Fibroblast of villous mesenchyme (primary cell): ENCODE data around the gene NXT2. TPM values are rescaled to one million over a fixed set of nuclear protein-coding genes. Genes with fewer than 3 reads are reported as not detected.

Experiments
- DNase-seq: peaks from one replicate; pipeline ENCODE4 v3.0.0-alpha.2; 2010; ENCODE audit warnings: low read depth
- H3K4me3 ChIP-seq: 2 replicates; pipeline ENCODE4 v1.5.1; 2011; ENCODE audit warnings: low read depth, mild to moderate bottlenecking, low read length
- total RNA-seq: library from RNA; depleted of rRNA; stranded (reverse); fragments of >200 nt; gene quantifications from 2 replicates; pipeline ENCODE4 v1.2.3, GENCODE V29; 2012
- TF ChIP-seq, protein P1 (sequence below): IDR thresholded peaks from 2 replicates; pipeline ENCODE4 v1.5.1; 2012; ENCODE audit warnings: low read depth, mild to moderate bottlenecking, low read length; ENCODE audit not compliant: insufficient read depth

The NXT2 gene
- 8.7 and 11.2 TPM in 2 replicates for total RNA-seq

DNA sequence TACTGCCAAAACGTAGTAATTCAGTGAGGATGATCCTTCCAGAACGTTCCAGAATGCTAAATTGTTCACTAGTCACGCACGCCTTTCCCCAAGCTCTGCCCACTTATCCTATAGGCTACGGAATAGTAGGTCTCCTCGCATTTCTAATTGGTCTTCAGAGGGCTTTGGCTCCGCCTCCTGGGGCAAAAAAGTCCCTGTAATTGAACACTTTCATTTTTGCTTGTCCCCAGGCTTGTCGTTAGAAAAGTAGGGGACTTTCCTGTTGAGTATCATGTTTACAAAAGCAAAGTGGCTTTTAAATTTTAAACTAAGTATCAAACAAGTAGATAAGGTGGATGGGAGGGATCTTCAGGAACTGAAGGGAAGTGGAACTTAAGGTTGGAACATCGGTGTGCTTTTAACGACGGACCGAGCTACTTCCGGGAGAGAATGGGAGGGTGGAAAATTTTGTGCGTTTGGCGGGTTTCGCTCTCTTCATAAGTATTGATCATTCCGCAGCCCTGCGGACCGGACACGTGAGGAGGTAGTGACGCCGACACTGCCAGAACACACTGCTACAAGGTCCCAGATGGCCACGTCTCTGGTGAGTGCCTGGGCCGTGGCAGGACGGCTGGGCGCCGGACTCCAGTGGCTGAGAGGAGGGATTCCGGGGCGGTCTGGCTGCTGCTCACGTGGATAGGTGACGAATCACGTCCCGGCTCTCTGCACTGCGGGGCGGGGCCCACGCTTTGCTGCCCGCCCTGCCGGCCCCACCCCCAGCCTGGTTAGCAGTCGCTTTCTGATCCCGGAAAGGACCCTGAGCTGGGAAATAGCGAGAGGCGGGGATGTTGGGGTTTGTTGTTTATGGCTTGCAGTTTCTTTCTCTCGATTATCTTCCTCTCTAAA is at the start of gene NXT2:
Gene NXT2, plus strand, starts transcription at position 406 of the 885 bp plus-strand sequence. Its CDS starts 163 bp downstream, at position 569.
- DNase-seq: peak; percentile 91
- TF ChIP-seq, protein P1, sequence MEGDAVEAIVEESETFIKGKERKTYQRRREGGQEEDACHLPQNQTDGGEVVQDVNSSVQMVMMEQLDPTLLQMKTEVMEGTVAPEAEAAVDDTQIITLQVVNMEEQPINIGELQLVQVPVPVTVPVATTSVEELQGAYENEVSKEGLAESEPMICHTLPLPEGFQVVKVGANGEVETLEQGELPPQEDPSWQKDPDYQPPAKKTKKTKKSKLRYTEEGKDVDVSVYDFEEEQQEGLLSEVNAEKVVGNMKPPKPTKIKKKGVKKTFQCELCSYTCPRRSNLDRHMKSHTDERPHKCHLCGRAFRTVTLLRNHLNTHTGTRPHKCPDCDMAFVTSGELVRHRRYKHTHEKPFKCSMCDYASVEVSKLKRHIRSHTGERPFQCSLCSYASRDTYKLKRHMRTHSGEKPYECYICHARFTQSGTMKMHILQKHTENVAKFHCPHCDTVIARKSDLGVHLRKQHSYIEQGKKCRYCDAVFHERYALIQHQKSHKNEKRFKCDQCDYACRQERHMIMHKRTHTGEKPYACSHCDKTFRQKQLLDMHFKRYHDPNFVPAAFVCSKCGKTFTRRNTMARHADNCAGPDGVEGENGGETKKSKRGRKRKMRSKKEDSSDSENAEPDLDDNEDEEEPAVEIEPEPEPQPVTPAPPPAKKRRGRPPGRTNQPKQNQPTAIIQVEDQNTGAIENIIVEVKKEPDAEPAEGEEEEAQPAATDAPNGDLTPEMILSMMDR: no peak
- peak within 1 kb of the TSS; percentile 73 for H3K4me3 ChIP-seq

DNA sequence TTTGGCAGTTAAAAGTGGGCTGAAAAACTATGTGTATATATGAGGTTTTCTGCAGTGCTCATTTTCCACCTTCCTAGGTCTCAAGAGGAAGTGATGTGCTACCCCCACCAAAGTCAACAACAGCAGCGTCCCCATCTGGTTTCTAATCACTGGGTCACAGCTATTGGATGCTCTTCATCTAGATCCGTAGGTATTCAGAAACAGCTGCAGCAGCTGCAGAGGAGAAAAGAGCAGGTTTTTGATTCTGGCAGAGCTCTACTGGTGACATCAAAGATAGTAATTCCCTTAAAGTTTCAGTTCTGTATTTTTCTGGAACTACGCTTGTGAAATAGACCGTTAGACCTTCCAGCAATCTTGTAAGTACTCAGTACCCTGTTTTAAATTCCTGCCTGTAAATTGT is 49.0 kb upstream of the NXT2 start:
- no peak overlapping the region for H3K4me3 ChIP-seq
- TF ChIP-seq, protein P1: no peak
- DNase-seq: no peak

DNA sequence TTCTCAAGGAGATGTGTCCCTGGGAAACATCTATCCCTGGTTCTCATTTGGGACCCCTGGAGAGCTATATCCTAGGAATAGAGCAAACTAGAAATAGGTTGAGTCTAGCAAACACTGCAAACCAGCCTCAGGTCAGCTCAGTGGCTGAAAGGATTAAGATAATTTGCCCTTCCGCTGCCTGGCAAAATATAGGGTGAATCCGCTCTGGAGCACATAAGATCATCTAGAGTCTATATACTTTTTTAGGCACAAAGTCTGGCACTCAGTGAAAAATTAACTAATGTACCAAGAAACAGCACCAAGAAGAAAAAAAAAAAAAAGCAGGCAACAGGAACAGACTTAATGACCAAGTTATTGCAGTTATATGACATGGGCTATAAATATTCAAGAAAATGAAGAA is 47.5 kb upstream of the NXT2 start:
- no peak for DNase-seq
- H3K4me3 ChIP-seq: no peak overlapping the region
- TF ChIP-seq, protein P1: no peak

DNA sequence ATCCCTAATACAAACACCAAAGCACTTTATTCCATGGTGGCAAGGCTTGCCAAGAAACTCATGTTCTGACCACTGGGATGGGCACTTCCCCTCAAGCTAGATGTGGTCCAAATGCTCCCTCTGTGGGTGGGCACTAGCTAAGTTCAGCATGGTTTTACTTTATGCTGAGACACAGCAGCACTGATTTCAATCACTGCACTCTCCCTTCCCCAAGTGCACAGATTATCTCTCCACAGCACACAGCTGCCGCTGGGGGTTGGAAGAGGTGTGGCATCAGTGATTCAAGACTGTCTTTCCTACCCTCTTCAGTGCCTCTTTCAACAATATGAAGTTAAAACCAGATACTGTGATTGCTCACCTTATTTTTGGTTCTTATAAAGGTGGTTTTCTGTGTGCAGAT is 38.2 kb upstream of the NXT2 start:
- DNase-seq: no peak
- H3K4me3 ChIP-seq: no peak overlapping the region
- TF ChIP-seq, protein P1: no peak

DNA sequence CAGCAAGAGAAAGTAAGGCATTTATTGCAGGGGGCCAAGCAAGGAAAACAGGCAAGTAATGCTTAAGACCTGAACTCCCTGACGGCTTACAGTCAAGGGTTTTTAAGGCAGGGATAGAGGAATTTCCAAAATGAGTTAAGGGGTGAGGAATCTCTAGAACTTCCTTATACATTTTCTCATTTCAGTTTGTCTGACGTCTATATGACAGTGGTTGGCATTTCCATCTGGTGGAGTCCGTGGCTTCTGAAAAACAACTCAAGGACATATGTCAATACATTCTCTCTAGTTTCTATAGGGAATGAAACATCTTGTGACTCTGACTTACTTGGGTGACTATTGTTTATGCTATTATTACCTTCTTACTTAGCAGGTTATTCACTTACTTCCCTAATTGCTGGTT is 35.5 kb upstream of the NXT2 start:
- DNase-seq: no peak
- TF ChIP-seq, protein P1: no peak
- H3K4me3 ChIP-seq: no peak overlapping the region

DNA sequence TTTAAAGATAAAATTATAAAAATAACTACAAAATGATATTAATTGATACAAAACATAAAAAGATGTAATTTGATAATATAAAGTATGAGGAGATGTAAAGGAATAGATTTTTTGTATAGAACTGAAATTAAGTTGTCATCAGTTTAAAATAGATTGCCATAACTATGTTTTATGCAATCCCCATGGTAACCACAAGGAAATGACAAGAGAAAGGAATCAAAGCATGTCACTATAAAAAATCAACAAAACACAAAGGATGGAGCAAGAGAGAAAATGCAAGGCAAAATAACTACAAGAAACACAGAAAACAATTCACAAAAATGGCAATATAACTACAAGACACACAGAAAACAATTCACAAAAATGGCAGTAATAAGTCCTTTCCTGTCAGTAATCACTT is 27.7 kb upstream of the NXT2 start:
- DNase-seq: no peak
- no peak overlapping the region for H3K4me3 ChIP-seq
- TF ChIP-seq, protein P1: no peak
